Gastroesophageal sphincter (tissue), 4 donors: ENCODE data around the gene COL4A6. TPM values are rescaled to one million over a fixed set of nuclear protein-coding genes. Genes with fewer than 3 reads are reported as not detected.

Experiments used
- ATAC-seq: fragments of 150-250 bp; one replicate; pipeline ENCODE4 v1.9.1; 2016; ENCODE audit warnings: mild to moderate bottlenecking, moderate library complexity
- H3K27ac ChIP-seq, 4 donors: fragments of 200-600 bp; sonication (generic) in 3 of 4; 1 replicate in 3 of 4; 2 replicates in 1 of 4; pipeline ENCODE4 v1.5.1; 2016 to 2019
- H3K27me3 ChIP-seq: fragments of 200-600 bp; sonication (generic); one replicate; pipeline ENCODE4 v1.5.1; 2019
- H3K36me3 ChIP-seq, 2 donors: fragments of 200-600 bp; sonication (generic); one replicate each; pipeline ENCODE4 v1.5.1; 2019; ENCODE audit warnings: control low read depth in 1 of 2
- H3K4me1 ChIP-seq, 3 donors: fragments of 200-600 bp; sonication (generic); 1 replicate in 2 of 3; 2 replicates in 1 of 3; pipeline ENCODE4 v1.5.1; 2016 to 2019; ENCODE audit warnings: control low read depth in 2 of 3
- H3K4me3 ChIP-seq, 2 donors: fragments of 200-600 bp; sonication (generic); one replicate each; pipeline ENCODE4 v1.5.1; 2019; ENCODE audit warnings: mild to moderate bottlenecking in 1 of 2, moderate library complexity in 1 of 2
- H3K9me3 ChIP-seq, 3 donors: fragments of 200-600 bp; sonication (generic); one replicate each; pipeline ENCODE4 v1.5.1; 2017 to 2019; ENCODE audit warnings: control low read depth in 2 of 3
- CTCF ChIP-seq, 4 experiments: fragments of 200-600 bp in 2 of 4; fragments of 450-650 bp in 2 of 4; sonication (generic) in 1 of 4; IDR thresholded peaks; one replicate each; pipeline ENCODE4 v1.5.1; 2017 to 2019; ENCODE audit warnings: antibody characterized with exemption in 4 of 4, mild to moderate bottlenecking in 2 of 4, moderate library complexity in 2 of 4
- EP300 ChIP-seq: sonication (generic); formaldehyde crosslinking; IDR thresholded peaks from one replicate; pipeline ENCODE4 v1.6.1; 2017; ENCODE audit warnings: antibody characterized with exemption, mild to moderate bottlenecking
- POLR2A ChIP-seq, 2 donors: fragments of 450-650 bp; IDR thresholded peaks; one replicate each; pipeline ENCODE4 v1.6.1; 2017; ENCODE audit warnings: antibody characterized with exemption in 2 of 2, mild to moderate bottlenecking in 2 of 2, moderate library complexity in 1 of 2
- POLR2AphosphoS5 ChIP-seq: sonication (generic); formaldehyde crosslinking; IDR thresholded peaks from one replicate; pipeline ENCODE4 v1.6.1; 2017; ENCODE audit warnings: antibody characterized with exemption
- WGBS, 2 donors: methylation state at CpG; one replicate each; pipeline ENCODE4 v1.1.5; 2018; ENCODE audit warnings: low coverage in 1 of 2; 5-methylcytosine and 5-hydroxymethylcytosine counted together
- total RNA-seq, 4 donors: library from RNA; depleted of rRNA; stranded (reverse); fragments of >200 nt; gene quantifications; one replicate each; pipeline ENCODE4 v1.1.0, GENCODE V29; 2016

Gene COL4A6
- total RNA-seq, 4 donors from 2014 or later, result 103 to 369 (median 213) TPM

DNA sequence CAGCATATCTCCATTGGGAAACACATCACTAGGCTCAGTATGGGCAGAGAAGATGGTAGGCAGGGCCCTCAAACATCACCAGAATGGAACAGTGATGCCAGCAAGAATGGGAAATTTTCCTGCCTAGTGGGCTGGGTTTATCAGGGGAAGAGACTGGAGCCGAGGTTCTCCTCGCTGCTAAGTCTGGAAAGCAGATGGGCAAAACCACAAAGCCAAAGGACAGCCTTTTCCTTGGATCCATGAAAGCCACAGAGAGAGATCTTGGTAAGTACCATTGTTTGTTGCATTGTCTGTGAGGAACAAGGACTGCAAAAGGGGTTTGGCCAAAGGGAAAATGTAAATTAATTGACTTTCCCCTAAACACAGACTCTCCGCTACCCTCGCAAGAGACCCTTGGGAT lies 266.6 kb downstream of the COL4A6 start:
- H3K27me3 ChIP-seq, result no peaks in the 10 kb centered on the region
- ATAC-seq, result no peak
- no peaks in the 10 kb centered on the region for H3K4me1 ChIP-seq
- no peaks in the 10 kb centered on the region for H3K9me3 ChIP-seq
- H3K4me3 ChIP-seq, result no peak overlapping the region
- TF ChIP-seq CTCF (IDR thresholded peaks at IDR 0.05), result no peak
- TF ChIP-seq EP300, result no peak
- TF ChIP-seq POLR2AphosphoS5, result no peak
- no peak for TF ChIP-seq POLR2A (IDR thresholded peaks at IDR 0.05)
- H3K27ac ChIP-seq, result no peak overlapping the region
- H3K36me3 ChIP-seq, result peaks cover 0 to 68% of the 10 kb centered on the region in 2 donors
- 93% methylated on average over 2 of the region's 4 CpGs; no CpG with 5 or more reads in 1 of the 2 donors for WGBS, 2 donors

DNA sequence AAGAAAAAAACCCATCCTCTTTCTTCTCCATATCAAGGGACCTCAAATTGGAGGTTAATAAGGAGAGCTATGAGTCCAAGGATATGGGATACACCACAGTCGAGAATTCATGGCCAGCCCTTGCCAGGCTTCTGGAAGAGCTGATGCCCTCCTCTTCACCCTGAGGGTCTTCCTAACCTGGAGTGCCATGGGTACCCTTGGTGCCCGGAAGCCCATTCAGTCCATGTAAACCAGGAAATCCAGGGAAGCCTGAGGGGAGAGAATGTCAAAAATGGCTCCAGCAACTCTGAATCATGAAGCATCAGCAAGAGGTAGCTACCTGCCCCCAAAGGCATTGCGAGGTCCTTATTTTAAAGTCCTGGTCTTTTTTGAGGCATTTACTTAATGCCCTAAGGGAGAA lies 268.5 kb downstream of the COL4A6 start:
- no peak for TF ChIP-seq POLR2AphosphoS5
- 90% methylated on average over 3 of the region's 3 CpGs; no CpG with 5 or more reads in 1 of the 2 donors for WGBS, 2 donors
- peak overlapping the region in 1 of 4 donors; percentile 27 for H3K27ac ChIP-seq

DNA sequence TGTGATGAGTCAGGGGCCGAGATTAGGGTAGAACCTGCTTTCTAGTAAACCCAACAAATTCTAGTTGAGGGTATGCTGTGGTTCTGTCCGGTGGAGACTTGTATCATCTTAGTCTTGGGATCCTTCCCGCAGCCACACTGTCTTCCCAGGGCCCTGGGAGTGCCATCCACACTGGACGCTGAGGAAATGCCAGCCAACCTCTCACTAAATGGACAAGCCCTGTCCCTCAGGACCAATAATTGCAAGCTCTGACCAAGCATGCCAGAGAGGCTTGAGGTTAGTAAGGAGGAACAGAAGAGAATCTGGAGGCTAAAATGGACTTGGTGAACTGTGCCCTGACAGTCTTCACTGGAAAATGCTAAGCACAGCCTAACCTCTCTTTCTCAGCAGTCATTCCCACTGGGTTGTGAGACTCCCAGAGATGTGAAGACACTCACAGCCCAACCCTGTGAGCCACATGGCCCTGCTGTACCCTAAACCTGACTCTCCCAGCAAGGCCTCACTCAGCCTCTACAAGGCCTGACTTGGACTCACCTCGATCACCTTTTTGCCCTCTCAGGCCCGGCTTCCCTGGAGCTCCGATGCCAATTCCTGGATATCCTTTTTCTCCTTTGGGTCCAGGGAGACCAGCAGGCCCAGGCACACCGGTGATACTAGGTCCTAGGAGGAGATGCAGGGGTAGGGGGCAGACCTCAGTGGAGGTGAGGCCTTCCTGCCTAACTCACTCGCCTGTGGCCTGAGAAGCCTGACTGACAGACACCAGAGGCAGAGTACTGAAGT lies 269.1 kb downstream of the COL4A6 start:
- Histone ChIP-seq H3K4me1 (peaks cover 0 to 6% (median 0%) of the 10 kb centered on the region in 3 donors), H3K27ac (peak overlapping the region in 1 of 4 donors; percentile 27), H3K4me3 (no peak overlapping the region), H3K9me3 (no peaks in the 10 kb centered on the region), H3K27me3 (no peaks in the 10 kb centered on the region), H3K36me3 (peaks cover 0 to 56% of the 10 kb centered on the region in 2 donors)
- no peak for ATAC-seq
- TF ChIP-seq EP300 (no peak), POLR2A (IDR thresholded peaks at IDR 0.05) (no peak), CTCF (IDR thresholded peaks at IDR 0.05) (no peak), POLR2AphosphoS5 (no peak)
- 80 to 89% methylated on average over 1 of the region's 9 CpGs for WGBS, 2 donors

More for the DNA sequence above, 268.5 kb downstream of the COL4A6 start:
- H3K27me3 ChIP-seq, result no peaks in the 10 kb centered on the region
- H3K9me3 ChIP-seq, result no peaks in the 10 kb centered on the region
- H3K36me3 ChIP-seq, result peaks cover 0 to 56% of the 10 kb centered on the region in 2 donors
- no peak overlapping the region for H3K4me3 ChIP-seq
- no peak for ATAC-seq
- peaks cover 0 to 6% (median 0%) of the 10 kb centered on the region in 3 donors for H3K4me1 ChIP-seq

- WGBS, 2 donors, result 50 to 55% methylated on average over 2 to 5 of the region's 5 CpGs
- Histone ChIP-seq H3K27me3 (no peaks in the 10 kb centered on the region), H3K9me3 (no peaks in the 10 kb centered on the region), H3K27ac (peak overlapping the region in 1 of 4 donors; percentile 14), H3K4me3 (no peak overlapping the region), H3K4me1 (peaks cover 0 to 6% (median 0%) of the 10 kb centered on the region in 3 donors), H3K36me3 (peaks cover 0 to 45% of the 10 kb centered on the region in 2 donors)
- ATAC-seq, result no peak
- no peak for TF ChIP-seq CTCF (IDR thresholded peaks at IDR 0.05)
- no peak for TF ChIP-seq POLR2AphosphoS5
- TF ChIP-seq EP300, result no peak
- TF ChIP-seq POLR2A (IDR thresholded peaks at IDR 0.05), result no peak
Observed at GRCh38 chrX:108167211-108167872, 270.9 kb downstream of the COL4A6 start.

DNA sequence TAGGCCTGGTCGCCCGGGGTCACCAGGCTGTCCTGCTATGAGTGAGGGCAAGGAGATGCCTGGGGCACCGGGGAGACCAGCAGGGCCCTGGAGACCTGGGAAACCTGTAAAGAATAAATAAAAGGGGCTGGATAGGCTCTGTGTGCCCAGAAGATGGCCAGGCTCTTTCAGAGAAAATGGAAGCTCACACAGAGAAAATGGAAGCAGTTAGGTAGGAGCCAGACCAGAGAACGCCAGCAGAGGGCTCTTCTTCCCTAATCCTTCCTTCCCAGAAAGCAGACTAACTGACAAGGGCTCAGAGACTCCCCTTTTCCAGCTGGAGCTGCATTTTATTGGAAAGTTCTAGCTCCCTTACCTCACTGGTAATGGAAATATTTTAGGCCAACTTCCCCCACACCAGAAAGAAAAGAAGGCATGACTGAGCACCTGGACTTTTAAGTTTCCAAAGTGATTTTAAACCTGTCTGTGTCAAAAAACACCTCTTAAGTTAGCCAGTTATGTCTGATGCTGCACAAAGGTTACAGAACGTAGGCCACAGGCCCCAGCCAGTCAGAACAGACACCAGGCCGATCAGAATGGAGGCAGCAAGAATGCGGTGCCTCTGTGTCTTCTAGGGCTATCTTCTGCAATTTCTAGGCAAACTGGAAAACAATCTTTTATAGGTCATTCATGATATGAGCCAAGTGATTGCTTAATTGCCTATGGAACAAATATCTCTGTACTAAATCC lies 272.7 kb downstream of the COL4A6 start:
- TF ChIP-seq CTCF (IDR thresholded peaks at IDR 0.05), result peak; percentile 6 to 51 (median 16)
- no peak for TF ChIP-seq EP300

More for the DNA sequence above, 272.7 kb downstream of the COL4A6 start:
- Histone ChIP-seq H3K27ac (peak overlapping the region in 3 of 4 donors; percentile 25 to 41 (median 27)), H3K4me1 (peaks cover 0 to 6% (median 0%) of the 10 kb centered on the region in 3 donors), H3K27me3 (no peaks in the 10 kb centered on the region), H3K36me3 (peaks cover 0 to 31% of the 10 kb centered on the region in 2 donors), H3K9me3 (no peaks in the 10 kb centered on the region), H3K4me3 (no peak overlapping the region)
- WGBS, 2 donors, result 50% methylated on average over 4 of the region's 7 CpGs; no CpG with 5 or more reads in 1 of the 2 donors
- no peak for ATAC-seq
